CD14-positive monocyte (primary cell): ENCODE data around the gene ITPR2. TPM values are rescaled to one million over a fixed set of nuclear protein-coding genes. Genes with fewer than 3 reads are reported as not detected.
A peak's percentile ranks its signal among the peaks of the same experiment; 100 is the strongest.

Experiments used
- DNase-seq, 3 donors: peaks; one replicate each; pipeline ENCODE4 v3.0.0-alpha.2; 2011 to 2022
- H2AFZ ChIP-seq: 2 replicates; pipeline ENCODE4 v1.6.0; 2012; ENCODE audit warnings: mild to moderate bottlenecking, low read depth, low read length, inconsistent platforms; ENCODE audit not compliant: insufficient read depth, poor library complexity, severe bottlenecking
- H3K27ac ChIP-seq, 2 donors: 1 replicate in 1 of 2; 2 replicates in 1 of 2; pipeline ENCODE4 v1.5.1; 2012 to 2013; ENCODE audit warnings: low read length in 2 of 2, control low read depth in 1 of 2, inconsistent platforms in 1 of 2, low read depth in 1 of 2, mild to moderate bottlenecking in 1 of 2
- H3K27me3 ChIP-seq, 2 donors: one replicate each; pipeline versions ENCODE4 v1.6.0 to v1.6.1; 2011 to 2013; ENCODE audit warnings: low read length in 2 of 2; ENCODE audit not compliant: control insufficient read depth in 2 of 2, insufficient read depth in 2 of 2
- H3K36me3 ChIP-seq, 2 donors: replicated peaks in 1 of 2; 1 replicate in 1 of 2; 2 replicates in 1 of 2; pipeline versions ENCODE4 v1.5.1 to v1.6.1; 2012 to 2013; ENCODE audit warnings: low read length in 2 of 2, control low read depth in 1 of 2, inconsistent platforms in 1 of 2, mild to moderate bottlenecking in 1 of 2; ENCODE audit not compliant: insufficient read depth in 2 of 2, control insufficient read depth in 1 of 2
- H3K4me1 ChIP-seq, 2 donors: 1 replicate in 1 of 2; 2 replicates in 1 of 2; pipeline versions ENCODE4 v1.5.1 to v1.6.1; 2012 to 2013; ENCODE audit warnings: low read length in 2 of 2, control low read depth in 1 of 2, inconsistent platforms in 1 of 2, mild to moderate bottlenecking in 1 of 2, moderate library complexity in 1 of 2; ENCODE audit not compliant: insufficient read depth in 2 of 2, control insufficient read depth in 1 of 2
- H3K4me2 ChIP-seq: replicated peaks from 2 replicates; pipeline ENCODE3; 2012; ENCODE audit warnings: low read length, moderate library complexity, mild to moderate bottlenecking; ENCODE audit not compliant: poor library complexity, severe bottlenecking; ENCODE audit errors: extremely low read depth
- H3K4me3 ChIP-seq, 3 experiments: fragments of 200-600 bp in 1 of 3; sonication (generic) in 1 of 3; replicated peaks in 1 of 3; 1 replicate in 2 of 3; 2 replicates in 1 of 3; pipeline ENCODE4 v1.5.1; 2011 to 2013; ENCODE audit warnings: low read length in 3 of 3, mild to moderate bottlenecking in 3 of 3, control low read depth in 2 of 3, low read depth in 2 of 3, inconsistent platforms in 1 of 3, moderate library complexity in 1 of 3
- H3K79me2 ChIP-seq: 2 replicates; pipeline ENCODE4 v1.6.0; 2012; ENCODE audit warnings: mild to moderate bottlenecking, control low read depth, inconsistent platforms, low read length, moderate library complexity; ENCODE audit not compliant: insufficient read depth
- H3K9ac ChIP-seq: 2 replicates; pipeline ENCODE4 v1.6.0; 2017; ENCODE audit warnings: low read length, mild to moderate bottlenecking; ENCODE audit not compliant: insufficient read depth, poor library complexity, severe bottlenecking
- H3K9me3 ChIP-seq, 2 donors: replicated peaks in 1 of 2; 1 replicate in 1 of 2; 2 replicates in 1 of 2; pipeline versions ENCODE4 v1.5.1 to v1.6.1; 2012 to 2013; ENCODE audit warnings: low read length in 2 of 2, control low read depth in 1 of 2; ENCODE audit not compliant: control insufficient read depth in 1 of 2, insufficient read depth in 1 of 2
- H4K20me1 ChIP-seq: 2 replicates; pipeline ENCODE4 v1.6.0; 2012; ENCODE audit warnings: mild to moderate bottlenecking, low read length, control low read depth, moderate library complexity; ENCODE audit not compliant: insufficient read depth
- H3K27ac Mint-ChIP-seq, 7 donors: one replicate each; pipeline ENCODE4 v1.8.0; 2020; ENCODE audit warnings: mild to moderate bottlenecking in 7 of 7, mixed read lengths in 7 of 7, moderate library complexity in 6 of 7, inconsistent platforms in 2 of 7
- H3K27me3 Mint-ChIP-seq, 3 donors: one replicate each; pipeline ENCODE4 v1.8.0; 2021 to 2022; ENCODE audit warnings: low read depth in 3 of 3, mild to moderate bottlenecking in 3 of 3, mixed read lengths in 3 of 3, moderate library complexity in 3 of 3, inconsistent platforms in 1 of 3
- H3K36me3 Mint-ChIP-seq, 2 donors: one replicate each; pipeline ENCODE4 v1.8.0; 2020; ENCODE audit warnings: mixed read lengths in 2 of 2, inconsistent platforms in 1 of 2, mild to moderate bottlenecking in 1 of 2
- H3K4me1 Mint-ChIP-seq: one replicate; pipeline ENCODE4 v1.8.0; 2020; ENCODE audit warnings: mild to moderate bottlenecking, mixed read lengths
- H3K4me3 Mint-ChIP-seq, 2 donors: one replicate each; pipeline ENCODE4 v1.8.0; 2020; ENCODE audit warnings: mild to moderate bottlenecking in 2 of 2, mixed read lengths in 2 of 2, moderate library complexity in 1 of 2
- H3K9me3 Mint-ChIP-seq, 7 donors: one replicate each; pipeline ENCODE4 v1.8.0; 2020 to 2022; ENCODE audit warnings: mixed read lengths in 7 of 7, mild to moderate bottlenecking in 6 of 7, moderate library complexity in 6 of 7, inconsistent platforms in 2 of 7
- WGBS: methylation state at CpG from one replicate; pipeline ENCODE4 v1.1.5; 2013; ENCODE audit warnings: missing lambda C conversion rate; ENCODE audit not compliant: insufficient coverage; 5-methylcytosine and 5-hydroxymethylcytosine counted together
- intact Hi-C, 2 donors: fragments of 100-400 bp; cut with micrococcal nuclease; formaldehyde crosslinking; loops; one replicate each; pipeline versions ENCODE4 v1.15.0 to v1.15.1; 2023
- polyA plus RNA-seq, 3 donors: library from polyadenylated mRNA; depleted of rRNA in 1 of 3; unstranded in 2 of 3; stranded (reverse) in 1 of 3; fragments of 300-500 nt in 2 of 3; fragments of >200 nt in 1 of 3; fragmentation: Illumina TruSeq in 2 of 3; gene quantifications; 1 replicate in 2 of 3; 2 replicates in 1 of 3; pipeline ENCODE4 v1.2.3, GENCODE V29; 2012 to 2021
- TF ChIP-seq, protein P1 (sequence below): fragments of 200-600 bp; IDR thresholded peaks from one replicate; pipeline ENCODE4 v1.8.0; 2022; ENCODE audit warnings: antibody characterized with exemption, mild to moderate bottlenecking

The ITPR2 gene
- polyA plus RNA-seq, 3 donors: 2.7 to 6.4 (median 5.7) TPM

GRCh38 chr12:26327975-26328644 is 504.9 kb downstream of the ITPR2 start:
- no peak overlapping the region for H2AFZ ChIP-seq
- Mint-ChIP-seq H3K36me3 (no peaks in the 10 kb centered on the region), H3K27me3 (peaks cover 0 to 3% (median 2%) of the 10 kb centered on the region in 3 donors), H3K4me1 (peaks cover 16% of the 10 kb centered on the region), H3K4me3 (peak overlapping the region; percentile 28 to 70), H3K27ac (peak overlapping the region in 3 of 7 donors; percentile 58 to 69 (median 59)), H3K9me3 (no peaks in the 10 kb centered on the region)
- H3K9me3 ChIP-seq: no peaks in the 10 kb centered on the region
- no peaks in the 10 kb centered on the region for H4K20me1 ChIP-seq
- no peak overlapping the region for H3K27ac ChIP-seq
- H3K4me1 ChIP-seq: peaks cover 9 to 10% of the 10 kb centered on the region in 2 donors
- H3K9ac ChIP-seq: no peak overlapping the region
- intact Hi-C loops: no loop called here
- no peaks in the 10 kb centered on the region for H3K36me3 ChIP-seq
- DNase-seq: peak; percentile 29 to 54 (median 48)
- TF ChIP-seq, protein P1, sequence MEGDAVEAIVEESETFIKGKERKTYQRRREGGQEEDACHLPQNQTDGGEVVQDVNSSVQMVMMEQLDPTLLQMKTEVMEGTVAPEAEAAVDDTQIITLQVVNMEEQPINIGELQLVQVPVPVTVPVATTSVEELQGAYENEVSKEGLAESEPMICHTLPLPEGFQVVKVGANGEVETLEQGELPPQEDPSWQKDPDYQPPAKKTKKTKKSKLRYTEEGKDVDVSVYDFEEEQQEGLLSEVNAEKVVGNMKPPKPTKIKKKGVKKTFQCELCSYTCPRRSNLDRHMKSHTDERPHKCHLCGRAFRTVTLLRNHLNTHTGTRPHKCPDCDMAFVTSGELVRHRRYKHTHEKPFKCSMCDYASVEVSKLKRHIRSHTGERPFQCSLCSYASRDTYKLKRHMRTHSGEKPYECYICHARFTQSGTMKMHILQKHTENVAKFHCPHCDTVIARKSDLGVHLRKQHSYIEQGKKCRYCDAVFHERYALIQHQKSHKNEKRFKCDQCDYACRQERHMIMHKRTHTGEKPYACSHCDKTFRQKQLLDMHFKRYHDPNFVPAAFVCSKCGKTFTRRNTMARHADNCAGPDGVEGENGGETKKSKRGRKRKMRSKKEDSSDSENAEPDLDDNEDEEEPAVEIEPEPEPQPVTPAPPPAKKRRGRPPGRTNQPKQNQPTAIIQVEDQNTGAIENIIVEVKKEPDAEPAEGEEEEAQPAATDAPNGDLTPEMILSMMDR: no peak
- no peaks in the 10 kb centered on the region for H3K27me3 ChIP-seq
- H3K79me2 ChIP-seq: no peaks in the 10 kb centered on the region
- H3K4me2 ChIP-seq: no peak overlapping the region
- whole genome bisulfite sequencing: 29% methylated on average over 1 of the region's 4 CpGs
- H3K4me3 ChIP-seq: no peak overlapping the region

DNA sequence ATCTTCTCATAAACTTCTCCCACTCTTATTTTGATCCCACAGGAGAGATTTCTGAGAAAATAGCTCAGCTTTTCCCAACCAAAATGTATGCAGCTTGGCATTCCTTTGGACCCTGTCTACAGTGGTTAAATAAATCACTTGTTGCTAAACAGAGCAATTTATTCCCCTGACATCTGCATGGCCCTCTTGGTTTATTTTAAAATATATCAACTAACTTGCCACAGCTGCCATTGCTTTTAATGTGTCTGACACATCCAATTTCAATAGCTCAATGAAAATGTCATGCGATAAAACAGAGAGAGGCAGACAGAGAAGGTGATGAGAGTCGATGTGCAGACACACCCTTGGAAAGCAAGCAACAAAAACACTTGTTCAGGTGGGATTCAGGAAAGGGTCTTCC is 509.3 kb downstream of the ITPR2 start:
- intact Hi-C loops: no loop called here

More for the DNA sequence above, 509.3 kb downstream of the ITPR2 start:
- Histone ChIP-seq H3K9me3 (no peaks in the 10 kb centered on the region), H4K20me1 (no peaks in the 10 kb centered on the region), H2AFZ (no peak overlapping the region), H3K27me3 (no peaks in the 10 kb centered on the region), H3K4me2 (no peak overlapping the region), H3K4me3 (no peak overlapping the region), H3K27ac (no peak overlapping the region), H3K79me2 (no peaks in the 10 kb centered on the region), H3K4me1 (peaks cover 9 to 10% of the 10 kb centered on the region in 2 donors), H3K36me3 (no peaks in the 10 kb centered on the region), H3K9ac (no peak overlapping the region)
- Mint-ChIP-seq H3K27me3 (peaks cover 0 to 3% (median 3%) of the 10 kb centered on the region in 3 donors), H3K4me1 (peaks cover 7% of the 10 kb centered on the region), H3K27ac (no peak overlapping the region), H3K36me3 (no peaks in the 10 kb centered on the region), H3K4me3 (no peak overlapping the region), H3K9me3 (peaks cover 0 to 12% (median 6%) of the 10 kb centered on the region in 7 donors)
- 100% methylated on average over 1 of the region's 2 CpGs for WGBS
- DNase-seq: no peak
- TF ChIP-seq, protein P1: no peak
